ENCODE data around the gene LIME1. TPM values are rescaled to one million over a fixed set of nuclear protein-coding genes. Genes with fewer than 3 reads are reported as not detected.

LIME1 gene
- total and polyA plus RNA-seq, 4 donors = 21.2 to 69.0 (median 51.6) TPM

GRCh38 chr20:63693083-63693732 lies 43.3 kb upstream of the LIME1 start:
- Histone ChIP-seq H3K27me3 (ENCODE audit: control insufficient read depth in 4 of 4, insufficient read depth in 4 of 4, low read length in 3 of 4) (no peaks in the 10 kb centered on the region), H3K9me3 (ENCODE audit: control insufficient read depth in 4 of 4, low read length in 3 of 4) (no peaks in the 10 kb centered on the region), H3K27ac (ENCODE audit: low read depth in 1 of 2, low read length in 2 of 2) (no peak overlapping the region), H3K4me3 (ENCODE audit: low read depth in 1 of 3, low read length in 3 of 3) (no peak overlapping the region), H3K9ac (ENCODE audit: low read depth in 1 of 2, low read length in 2 of 2) (no peak overlapping the region), H3K36me3 (ENCODE audit: control insufficient read depth in 4 of 4, insufficient read depth in 3 of 4, low read depth in 1 of 4, low read length in 3 of 4) (peaks cover 0 to 3% (median 0%) of the 10 kb centered on the region in 4 donors), H3K4me1 (ENCODE audit: control insufficient read depth in 4 of 4, insufficient read depth in 4 of 4, low read length in 3 of 4) (peaks cover 7 to 22% (median 13%) of the 10 kb centered on the region in 4 donors)
- 97% methylated on average over 10 of the region's 10 CpGs for WGBS
- no peak for TF ChIP-seq FOXA1 (IDR thresholded peaks at IDR 0.05)
- TF ChIP-seq GABPA (IDR thresholded peaks at IDR 0.05 in 1 of 2, conservative IDR thresholded peaks at IDR 0.05 in 1 of 2) = no peak
- TF ChIP-seq REST (IDR thresholded peaks at IDR 0.05) = no peak
- TF ChIP-seq TAF1 (conservative IDR thresholded peaks at IDR 0.05) = no peak
- TF ChIP-seq YY1 (IDR thresholded peaks at IDR 0.05) = no peak
- no peak for TF ChIP-seq FOXA2 (IDR thresholded peaks at IDR 0.05)
- TF ChIP-seq RAD21 (IDR thresholded peaks at IDR 0.05) = no peak
- no peak for TF ChIP-seq CTCF (IDR thresholded peaks at IDR 0.05; ENCODE audit: low read depth, low read length, missing input control)
- TF ChIP-seq RXRA (IDR thresholded peaks at IDR 0.05) = no peak
- TF ChIP-seq SP1 (IDR thresholded peaks at IDR 0.05) = no peak
- TF ChIP-seq EGR1 (IDR thresholded peaks at IDR 0.05; ENCODE audit: low read depth in 2 of 2) = no peak
- no peak for TF ChIP-seq HNF4G (IDR thresholded peaks at IDR 0.05)
- no peak for TF ChIP-seq NR2F2 (IDR thresholded peaks at IDR 0.05)
- TF ChIP-seq ATF3 (IDR thresholded peaks at IDR 0.05) = no peak
- TF ChIP-seq ZBTB33 (IDR thresholded peaks at IDR 0.05) = no peak
- no peak for TF ChIP-seq HNF4A (conservative IDR thresholded peaks at IDR 0.05)
- DNase-seq (ENCODE audit: low spot score) = no peak

Measured in liver (tissue), 9 donors.